GM19468 (cell line): ENCODE data around the gene SMPD2.

Experiments
- ATAC-seq: cut with Tn5 transposase; IDR thresholded peaks from one replicate; pipeline ENCODE4 v1.9.1; 2021; ENCODE audit warnings: mild to moderate bottlenecking, moderate library complexity, moderate number of reproducible peaks; ENCODE audit not compliant: unreplicated experiment; ENCODE audit errors: extremely low read depth

Gene SMPD2

DNA sequence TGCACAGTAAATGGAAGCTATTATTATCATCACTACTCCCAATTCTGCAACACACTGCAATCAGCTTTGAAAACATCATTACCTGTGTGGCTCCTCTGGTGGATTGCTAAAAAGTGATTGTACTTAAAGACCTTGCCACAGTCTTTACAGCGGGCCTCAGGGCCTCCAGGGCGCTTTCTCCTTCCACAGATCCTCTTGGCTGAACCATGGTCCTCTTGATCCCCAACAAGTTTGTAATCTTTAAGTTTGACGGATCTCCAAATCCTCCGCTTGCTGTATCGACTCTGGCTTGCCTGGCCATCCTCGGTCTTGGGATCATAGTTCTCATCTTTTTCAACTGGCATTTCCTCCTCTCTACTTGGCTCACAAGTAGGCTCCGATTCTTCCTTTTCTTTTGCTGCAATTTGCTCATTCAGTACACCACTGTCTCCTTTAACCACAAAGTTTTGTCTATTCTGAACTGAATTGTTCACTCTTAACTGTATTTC lies 40.5 kb downstream of the SMPD2 start:
- no peak for ATAC-seq

GRCh38 chr6:109482905-109483734 lies 42.6 kb downstream of the SMPD2 start, which contains the start of gene ZBTB24:
ZBTB24 (minus strand) TSS chr6:109483219; CDS start chr6:109482026, 1,193 bp downstream.
- peak; percentile 82 for ATAC-seq

- no peak for ATAC-seq
These were observed 43.2 kb downstream of the SMPD2 start for GRCh38 chr6:109483735-109484057.

DNA sequence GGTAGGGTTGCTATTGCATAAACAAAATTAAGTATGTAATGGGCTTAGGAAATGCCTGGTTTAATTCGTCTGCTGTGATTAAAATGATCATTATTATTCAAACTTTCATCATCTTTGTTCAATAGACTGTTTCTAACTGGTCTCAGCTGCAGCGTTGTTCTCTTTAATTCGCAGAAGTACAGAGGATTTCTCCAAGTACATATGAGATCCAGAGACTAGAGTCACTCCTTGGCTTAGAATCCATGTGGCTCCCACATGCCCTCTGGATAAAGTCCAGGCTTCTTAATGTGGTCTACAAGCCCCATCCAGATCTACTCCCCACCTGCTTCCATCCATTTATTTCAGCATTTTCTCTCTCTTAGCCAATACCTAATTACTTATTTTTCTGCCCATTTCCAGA lies 43.6 kb downstream of the SMPD2 start:
- ATAC-seq, result no peak

DNA sequence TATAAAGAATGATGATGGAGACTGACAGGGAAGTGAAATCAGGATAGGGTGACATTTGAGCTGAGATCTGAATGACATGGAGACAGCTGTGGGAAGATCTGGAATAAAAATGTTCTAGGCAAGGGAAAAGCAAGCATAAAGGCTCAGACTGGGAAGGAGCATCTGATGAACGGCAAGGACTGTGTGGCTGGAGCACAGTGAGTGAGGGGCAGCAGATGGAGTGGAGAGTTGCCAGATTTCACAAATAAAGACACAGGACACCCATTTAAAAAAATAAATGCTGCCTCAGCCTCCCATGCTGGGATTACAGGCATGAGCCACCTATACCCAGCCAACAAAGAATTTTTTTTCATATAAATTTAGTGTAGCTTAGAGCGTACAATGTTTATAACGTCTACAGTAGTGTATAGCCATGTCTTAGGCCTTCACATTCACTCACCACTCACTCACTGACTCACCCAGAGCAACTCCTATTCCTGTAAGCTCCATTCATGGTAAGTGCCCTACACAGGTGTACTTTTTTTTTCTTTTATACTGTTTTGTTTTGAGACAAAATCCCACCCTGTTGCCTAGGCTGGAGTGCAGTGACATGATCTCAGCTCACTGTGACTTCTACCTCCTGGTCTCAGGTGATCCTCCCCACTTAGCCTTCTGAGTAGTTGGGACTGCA lies 44.9 kb downstream of the SMPD2 start:
- no peak for ATAC-seq

DNA sequence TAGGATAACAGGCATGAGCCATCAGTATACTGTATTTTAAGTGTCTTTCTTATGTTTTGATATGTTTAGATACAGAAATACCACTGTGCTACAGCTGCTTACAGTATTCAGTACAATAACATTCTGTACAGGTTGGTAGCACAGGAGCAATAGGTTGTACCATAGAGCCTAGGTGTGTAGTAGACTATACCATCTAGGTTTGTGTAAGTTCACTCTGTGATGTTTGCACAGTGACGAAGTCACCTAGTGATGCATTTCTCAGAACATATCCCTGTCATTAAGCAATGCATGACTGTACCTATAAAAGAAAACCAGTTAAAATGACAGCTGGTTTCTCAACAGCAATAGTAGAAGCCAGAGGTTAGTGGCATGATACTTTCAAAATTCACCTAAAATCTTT lies 45.5 kb downstream of the SMPD2 start:
- no peak for ATAC-seq

DNA sequence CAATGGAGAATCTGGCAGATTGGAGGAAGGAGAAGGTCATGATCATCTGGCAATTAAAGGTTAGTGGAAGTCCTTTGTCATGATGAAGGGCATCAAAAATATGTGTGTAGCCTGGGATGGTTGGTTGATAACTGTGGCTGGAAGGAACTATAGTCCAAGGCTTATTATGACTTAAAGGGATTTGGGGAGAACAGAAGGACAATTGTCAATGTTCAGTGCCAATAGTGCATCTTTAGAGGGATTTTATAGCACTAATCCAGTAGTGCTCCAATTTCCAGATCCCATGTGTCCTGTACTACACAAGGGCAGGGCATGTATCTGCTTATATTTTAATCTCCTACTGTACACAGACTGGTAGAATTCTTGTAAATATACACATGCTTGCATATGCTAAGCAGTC lies 47.5 kb downstream of the SMPD2 start:
- ATAC-seq, result no peak

GRCh38 chr6:109490713-109491112 lies 50.2 kb downstream of the SMPD2 start:
- ATAC-seq, result no peak

DNA sequence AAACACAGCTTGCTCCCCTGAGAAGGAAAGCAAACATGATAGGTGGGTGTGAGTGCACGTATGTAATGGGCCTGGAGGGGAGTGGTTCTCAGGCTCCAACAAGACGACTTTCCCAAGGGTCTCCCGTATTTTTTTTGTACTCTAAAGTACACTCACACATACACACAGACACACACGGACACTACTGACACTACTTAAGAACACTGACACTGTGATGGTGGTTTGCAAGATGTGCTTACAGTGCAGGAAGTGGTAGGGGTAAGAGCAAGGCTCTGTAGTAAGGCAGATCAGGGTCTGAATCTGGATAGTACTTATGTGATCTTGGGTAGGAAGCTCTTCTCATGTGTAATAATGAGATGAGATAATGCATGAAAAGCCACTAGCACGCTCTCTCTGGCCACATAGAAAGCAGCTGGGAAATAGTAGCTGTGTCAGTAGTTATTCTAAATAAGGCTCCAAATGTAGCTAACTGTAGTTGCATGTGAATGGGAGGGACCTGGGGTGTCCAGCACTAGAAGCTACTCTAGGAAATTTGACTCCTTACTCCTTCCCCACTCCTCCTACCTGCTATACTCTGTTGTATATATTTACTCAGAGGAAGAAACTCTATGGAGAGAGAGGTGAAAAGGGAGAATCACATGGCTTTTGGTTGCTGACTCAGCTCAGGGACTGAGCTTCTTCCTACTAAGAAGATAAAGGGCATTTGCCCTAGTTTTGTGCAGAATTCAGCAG lies 50.8 kb downstream of the SMPD2 start:
- peak; percentile 19 for ATAC-seq
